ENCODE measurements around the gene GDF9.
"Not testable (repeated sequence)": the region's sequence is repeated elsewhere in the genome, so short reads cannot be mapped to it uniquely, and the experiment has no call there.

GDF9 gene

DNA sequence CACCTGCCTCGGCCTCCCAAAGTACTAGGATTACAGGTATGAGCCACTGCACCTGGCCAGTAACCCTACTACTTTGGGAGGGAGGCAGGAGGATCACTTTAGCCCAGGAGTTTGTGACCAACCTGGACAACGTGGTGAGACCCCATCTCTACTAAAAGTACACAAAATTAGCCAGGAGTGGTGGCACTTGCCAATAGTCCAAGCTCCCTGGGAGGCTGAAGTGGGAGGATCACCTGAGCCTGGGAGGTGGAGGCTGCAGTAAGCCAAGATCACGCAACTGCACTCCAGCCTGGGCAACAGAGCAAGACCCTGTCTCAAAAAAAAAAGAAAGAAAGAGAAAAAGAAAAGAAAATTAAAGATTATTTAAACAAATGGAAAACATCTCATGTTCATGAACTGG, 10.3 kb downstream of the GDF9 start:
- Histone ChIP-seq H3K36me3 (ENCODE audit: control insufficient read depth in 2 of 2, insufficient read depth in 2 of 2, low read length in 2 of 2) (no peaks in the 10 kb centered on the region), H3K4me1 (ENCODE audit: control insufficient read depth in 2 of 2, insufficient read depth in 2 of 2, low read length in 2 of 2) (no peaks in the 10 kb centered on the region), H3K27ac (ENCODE audit: low read depth in 2 of 2, low read length in 2 of 2) (no peak overlapping the region), H3K9me3 (ENCODE audit: control insufficient read depth in 2 of 2, low read length in 2 of 2) (no peaks in the 10 kb centered on the region), H3K4me3 (ENCODE audit: low read length in 2 of 2) (no peak overlapping the region), H3K9ac (ENCODE audit: low read depth in 1 of 2, low read length in 2 of 2) (no peak overlapping the region), H3K27me3 (ENCODE audit: control insufficient read depth in 2 of 2, insufficient read depth in 2 of 2, low read length in 2 of 2) (no peaks in the 10 kb centered on the region)

DNA sequence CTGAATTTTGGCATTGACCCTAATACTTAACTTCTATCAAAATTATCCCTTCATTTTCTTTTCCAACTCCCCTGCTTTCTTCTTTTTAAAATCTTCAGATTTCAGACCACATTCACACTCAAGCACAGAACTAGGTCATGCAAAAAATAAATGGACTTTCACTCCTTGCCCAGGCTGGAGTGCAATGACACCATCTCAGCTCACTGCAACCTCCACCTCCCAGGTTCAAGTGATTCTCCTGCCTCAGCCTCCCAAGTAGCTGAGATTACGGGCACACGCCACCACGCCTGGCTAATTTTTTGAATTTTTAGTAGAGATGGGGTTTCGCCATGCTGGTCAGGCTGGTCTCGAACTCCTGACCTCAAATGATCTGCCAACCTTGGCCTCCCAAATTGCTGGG, 11.3 kb downstream of the GDF9 start:
- H3K27ac ChIP-seq (ENCODE audit: low read depth in 2 of 2, low read length in 2 of 2); H3K36me3 ChIP-seq (ENCODE audit: control insufficient read depth in 2 of 2, insufficient read depth in 2 of 2, low read length in 2 of 2); H3K9ac ChIP-seq (ENCODE audit: low read depth in 1 of 2, low read length in 2 of 2); H3K4me1 ChIP-seq (ENCODE audit: control insufficient read depth in 2 of 2, insufficient read depth in 2 of 2, low read length in 2 of 2); H3K9me3 ChIP-seq (ENCODE audit: control insufficient read depth in 2 of 2, low read length in 2 of 2); H3K27me3 ChIP-seq (ENCODE audit: control insufficient read depth in 2 of 2, insufficient read depth in 2 of 2, low read length in 2 of 2); H3K4me3 ChIP-seq (ENCODE audit: low read length in 2 of 2): not testable (repeated sequence)

DNA sequence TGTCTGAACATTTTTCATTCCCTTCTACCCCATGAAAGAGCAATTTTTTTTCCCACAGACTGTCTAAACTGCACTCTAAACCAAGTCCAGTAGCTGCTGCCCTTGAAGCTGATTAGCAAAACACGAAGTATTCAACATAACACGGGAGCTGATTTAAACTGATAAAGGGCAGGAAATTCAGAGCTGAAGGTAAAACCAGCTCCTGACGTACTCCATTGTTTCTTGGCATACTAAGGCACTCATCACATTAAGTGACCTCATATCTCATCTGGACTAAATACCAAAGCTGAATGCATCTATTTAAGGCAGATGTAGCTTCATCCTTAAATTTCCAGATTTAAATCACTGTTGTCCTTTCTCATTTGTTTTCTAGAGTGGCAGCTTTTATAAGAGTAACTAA, 12.0 kb downstream of the GDF9 start:
- Histone ChIP-seq H3K27ac (ENCODE audit: low read depth in 2 of 2, low read length in 2 of 2) (no peak overlapping the region), H3K9me3 (ENCODE audit: control insufficient read depth in 2 of 2, low read length in 2 of 2) (no peaks in the 10 kb centered on the region), H3K4me1 (ENCODE audit: control insufficient read depth in 2 of 2, insufficient read depth in 2 of 2, low read length in 2 of 2) (no peaks in the 10 kb centered on the region), H3K4me3 (ENCODE audit: low read length in 2 of 2) (no peak overlapping the region), H3K36me3 (ENCODE audit: control insufficient read depth in 2 of 2, insufficient read depth in 2 of 2, low read length in 2 of 2) (no peaks in the 10 kb centered on the region), H3K27me3 (ENCODE audit: control insufficient read depth in 2 of 2, insufficient read depth in 2 of 2, low read length in 2 of 2) (no peaks in the 10 kb centered on the region), H3K9ac (ENCODE audit: low read depth in 1 of 2, low read length in 2 of 2) (no peak overlapping the region)

DNA sequence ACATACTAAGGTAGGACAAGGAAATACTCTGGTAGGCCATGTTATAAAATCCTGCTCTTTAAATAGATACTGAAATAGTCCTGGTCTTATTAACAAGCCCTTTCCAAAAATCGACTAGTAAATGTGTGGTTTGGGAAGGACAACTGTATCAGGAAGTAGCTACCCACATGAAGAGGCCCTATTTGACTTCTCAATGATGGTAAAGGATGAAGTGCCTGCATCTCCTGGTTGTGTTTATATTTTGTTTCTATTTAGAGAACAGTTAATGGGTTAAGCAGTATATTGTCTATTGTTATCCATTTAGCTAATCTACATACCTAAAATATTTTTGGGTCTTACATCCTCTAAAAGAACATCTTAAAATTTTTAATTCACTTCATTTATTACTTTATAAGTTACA, 12.5 kb downstream of the GDF9 start:
- Histone ChIP-seq H3K9me3 (ENCODE audit: control insufficient read depth in 2 of 2, low read length in 2 of 2) (no peaks in the 10 kb centered on the region), H3K4me1 (ENCODE audit: control insufficient read depth in 2 of 2, insufficient read depth in 2 of 2, low read length in 2 of 2) (no peaks in the 10 kb centered on the region), H3K36me3 (ENCODE audit: control insufficient read depth in 2 of 2, insufficient read depth in 2 of 2, low read length in 2 of 2) (no peaks in the 10 kb centered on the region), H3K27ac (ENCODE audit: low read depth in 2 of 2, low read length in 2 of 2) (no peak overlapping the region), H3K9ac (ENCODE audit: low read depth in 1 of 2, low read length in 2 of 2) (no peak overlapping the region), H3K4me3 (ENCODE audit: low read length in 2 of 2) (no peak overlapping the region), H3K27me3 (ENCODE audit: control insufficient read depth in 2 of 2, insufficient read depth in 2 of 2, low read length in 2 of 2) (no peaks in the 10 kb centered on the region)

DNA sequence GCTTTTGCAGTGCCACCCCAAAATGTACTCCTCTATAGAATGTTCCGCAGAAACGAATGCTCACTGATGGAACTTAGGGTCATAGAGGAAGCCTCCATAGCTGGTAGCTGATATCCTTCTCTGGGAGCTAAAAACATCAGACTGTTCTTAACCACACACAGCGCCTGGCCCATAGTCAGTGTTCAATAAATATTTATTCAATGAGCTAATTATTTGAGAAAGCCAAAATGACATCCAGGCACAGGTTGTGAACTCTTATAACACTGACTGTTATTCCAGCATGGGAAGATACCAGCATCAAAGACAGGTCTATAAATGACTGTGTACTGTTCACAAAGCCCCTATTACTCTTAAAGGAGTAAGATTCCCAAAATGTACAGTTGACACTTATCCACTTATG, 12.9 kb downstream of the GDF9 start:
- H3K4me3 ChIP-seq (ENCODE audit: low read length in 2 of 2) = no peak overlapping the region
- no peaks in the 10 kb centered on the region for H3K9me3 ChIP-seq (ENCODE audit: control insufficient read depth in 2 of 2, low read length in 2 of 2)
- no peak overlapping the region for H3K27ac ChIP-seq (ENCODE audit: low read depth in 2 of 2, low read length in 2 of 2)
- H3K4me1 ChIP-seq (ENCODE audit: control insufficient read depth in 2 of 2, insufficient read depth in 2 of 2, low read length in 2 of 2) = no peaks in the 10 kb centered on the region
- H3K9ac ChIP-seq (ENCODE audit: low read depth in 1 of 2, low read length in 2 of 2) = no peak overlapping the region
- H3K36me3 ChIP-seq (ENCODE audit: control insufficient read depth in 2 of 2, insufficient read depth in 2 of 2, low read length in 2 of 2) = no peaks in the 10 kb centered on the region
- no peaks in the 10 kb centered on the region for H3K27me3 ChIP-seq (ENCODE audit: control insufficient read depth in 2 of 2, insufficient read depth in 2 of 2, low read length in 2 of 2)

DNA sequence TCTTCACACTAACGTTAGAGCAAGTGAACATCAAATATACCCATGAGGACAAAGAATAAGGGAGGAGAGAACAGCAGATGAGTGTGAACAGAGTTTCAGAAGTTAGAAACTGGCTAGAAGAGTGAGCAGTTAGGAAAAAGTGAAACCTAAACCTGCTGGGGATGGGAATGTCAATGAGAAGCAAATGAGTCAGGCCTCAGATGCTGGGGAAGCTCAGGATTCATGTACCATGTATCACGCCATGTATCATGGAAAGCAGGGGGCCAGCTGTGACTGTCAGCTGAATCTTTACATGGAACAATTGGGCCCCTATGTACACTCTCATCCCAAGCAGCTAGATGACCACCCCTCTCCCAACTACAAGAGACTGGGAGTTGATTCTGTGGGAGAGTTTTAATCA, 16.2 kb downstream of the GDF9 start:
- H3K9me3 ChIP-seq (ENCODE audit: control insufficient read depth in 2 of 2, low read length in 2 of 2) = no peaks in the 10 kb centered on the region
- H3K9ac ChIP-seq (ENCODE audit: low read depth in 1 of 2, low read length in 2 of 2) = no peak overlapping the region
- no peak overlapping the region for H3K4me3 ChIP-seq (ENCODE audit: low read length in 2 of 2)
- no peaks in the 10 kb centered on the region for H3K36me3 ChIP-seq (ENCODE audit: control insufficient read depth in 2 of 2, insufficient read depth in 2 of 2, low read length in 2 of 2)
- H3K27me3 ChIP-seq (ENCODE audit: control insufficient read depth in 2 of 2, insufficient read depth in 2 of 2, low read length in 2 of 2) = no peaks in the 10 kb centered on the region
- H3K4me1 ChIP-seq (ENCODE audit: control insufficient read depth in 2 of 2, insufficient read depth in 2 of 2, low read length in 2 of 2) = no peaks in the 10 kb centered on the region
- no peak overlapping the region for H3K27ac ChIP-seq (ENCODE audit: low read depth in 2 of 2, low read length in 2 of 2)

DNA sequence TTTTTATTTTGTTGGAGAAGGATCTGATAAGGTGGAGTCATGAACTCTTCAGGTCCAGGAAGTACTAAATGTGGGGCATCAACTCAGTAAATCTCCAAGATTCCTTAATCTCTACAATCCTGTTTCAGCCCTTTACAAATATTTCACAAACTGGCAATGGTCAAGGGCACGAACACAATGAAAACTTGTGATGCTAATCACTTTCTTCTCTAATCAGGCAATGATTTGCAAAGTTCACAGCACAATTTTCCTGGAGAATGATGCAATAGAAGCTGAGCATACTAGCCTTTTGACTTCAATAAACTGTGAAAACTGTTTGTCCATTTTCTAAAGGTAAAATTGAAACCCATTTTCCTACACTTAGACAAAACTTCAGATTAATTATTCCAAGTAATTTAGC, 16.9 kb downstream of the GDF9 start:
- no peaks in the 10 kb centered on the region for H3K36me3 ChIP-seq (ENCODE audit: control insufficient read depth in 2 of 2, insufficient read depth in 2 of 2, low read length in 2 of 2)
- no peak overlapping the region for H3K9ac ChIP-seq (ENCODE audit: low read depth in 1 of 2, low read length in 2 of 2)
- no peaks in the 10 kb centered on the region for H3K4me1 ChIP-seq (ENCODE audit: control insufficient read depth in 2 of 2, insufficient read depth in 2 of 2, low read length in 2 of 2)
- no peaks in the 10 kb centered on the region for H3K27me3 ChIP-seq (ENCODE audit: control insufficient read depth in 2 of 2, insufficient read depth in 2 of 2, low read length in 2 of 2)
- no peaks in the 10 kb centered on the region for H3K9me3 ChIP-seq (ENCODE audit: control insufficient read depth in 2 of 2, low read length in 2 of 2)
- no peak overlapping the region for H3K27ac ChIP-seq (ENCODE audit: low read depth in 2 of 2, low read length in 2 of 2)
- no peak overlapping the region for H3K4me3 ChIP-seq (ENCODE audit: low read length in 2 of 2)

DNA sequence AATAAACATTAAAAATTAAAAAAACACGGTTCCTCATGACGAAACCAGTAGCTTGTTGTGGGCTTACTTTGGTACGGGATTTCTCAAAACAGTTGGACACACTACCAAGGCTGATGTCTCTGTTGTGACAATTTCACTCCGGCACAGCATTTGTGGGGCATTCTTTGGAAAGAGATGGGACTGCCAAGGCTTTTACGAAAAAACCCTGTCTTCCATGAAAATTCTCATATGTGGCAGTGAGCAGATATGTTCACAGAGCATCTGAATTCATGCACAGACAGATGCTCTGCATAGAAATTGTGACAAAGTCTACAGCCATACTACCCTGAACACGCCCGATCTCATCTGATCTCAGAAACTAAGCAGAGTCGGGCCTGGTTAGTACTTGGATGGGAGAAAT, 18.0 kb downstream of the GDF9 start:
- H3K36me3 ChIP-seq (ENCODE audit: control insufficient read depth in 2 of 2, insufficient read depth in 2 of 2, low read length in 2 of 2) = no peaks in the 10 kb centered on the region
- no peaks in the 10 kb centered on the region for H3K4me1 ChIP-seq (ENCODE audit: control insufficient read depth in 2 of 2, insufficient read depth in 2 of 2, low read length in 2 of 2)
- H3K9me3 ChIP-seq (ENCODE audit: control insufficient read depth in 2 of 2, low read length in 2 of 2) = no peaks in the 10 kb centered on the region
- no peak overlapping the region for H3K9ac ChIP-seq (ENCODE audit: low read depth in 1 of 2, low read length in 2 of 2)
- no peak overlapping the region for H3K27ac ChIP-seq (ENCODE audit: low read depth in 2 of 2, low read length in 2 of 2)
- no peaks in the 10 kb centered on the region for H3K27me3 ChIP-seq (ENCODE audit: control insufficient read depth in 2 of 2, insufficient read depth in 2 of 2, low read length in 2 of 2)
- no peak overlapping the region for H3K4me3 ChIP-seq (ENCODE audit: low read length in 2 of 2)

DNA sequence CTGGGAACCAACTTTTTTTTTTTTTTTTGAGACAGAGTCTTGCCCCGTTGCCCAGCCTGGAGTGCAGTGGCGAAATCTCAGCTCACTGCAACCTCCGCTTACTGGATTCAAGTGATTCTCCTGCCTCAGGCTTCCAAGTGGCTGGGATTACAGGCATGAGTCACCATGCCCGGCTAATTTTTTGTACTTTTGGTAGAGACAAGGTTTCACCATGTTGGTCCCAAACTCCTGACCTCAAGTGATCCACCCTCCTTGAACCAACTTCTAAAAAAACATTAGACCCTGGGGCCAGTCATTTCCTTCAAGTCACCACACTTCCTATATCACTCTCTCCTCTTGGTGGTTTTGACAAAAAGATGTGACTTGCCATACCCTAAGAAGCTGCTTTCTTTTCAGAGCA, 25.0 kb downstream of the GDF9 start:
- Histone ChIP-seq H3K36me3 (ENCODE audit: control insufficient read depth in 2 of 2, insufficient read depth in 2 of 2, low read length in 2 of 2) (no peaks in the 10 kb centered on the region), H3K4me1 (ENCODE audit: control insufficient read depth in 2 of 2, insufficient read depth in 2 of 2, low read length in 2 of 2) (peaks cover 39 to 45% of the 10 kb centered on the region in 2 donors), H3K27ac (ENCODE audit: low read depth in 2 of 2, low read length in 2 of 2) (peak overlapping the region; percentile 91 to 93), H3K4me3 (ENCODE audit: low read length in 2 of 2) (no peak overlapping the region), H3K9me3 (ENCODE audit: control insufficient read depth in 2 of 2, low read length in 2 of 2) (no peaks in the 10 kb centered on the region), H3K27me3 (ENCODE audit: control insufficient read depth in 2 of 2, insufficient read depth in 2 of 2, low read length in 2 of 2) (no peaks in the 10 kb centered on the region), H3K9ac (ENCODE audit: low read depth in 1 of 2, low read length in 2 of 2) (no peak overlapping the region)

DNA sequence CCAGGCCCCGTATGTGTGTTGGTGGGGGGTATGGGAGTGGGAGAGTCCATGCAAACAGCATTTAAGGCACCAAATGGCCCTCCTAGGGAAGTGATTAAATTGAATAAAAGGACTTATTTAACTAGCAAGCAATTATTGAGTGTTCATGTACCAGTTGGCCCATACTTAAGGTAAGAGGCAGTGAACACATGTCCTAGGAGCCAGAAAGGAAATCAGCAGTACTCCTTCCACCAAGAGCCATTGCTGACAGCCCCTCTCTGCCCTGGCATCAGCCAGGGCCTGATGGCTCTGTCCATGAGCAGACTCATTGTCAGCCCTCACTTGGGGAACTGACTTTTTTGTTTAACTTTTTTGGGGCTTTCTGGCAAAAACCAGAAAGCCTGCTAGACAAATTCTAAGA, 25.4 kb downstream of the GDF9 start:
- H3K36me3 ChIP-seq (ENCODE audit: control insufficient read depth in 2 of 2, insufficient read depth in 2 of 2, low read length in 2 of 2) = no peaks in the 10 kb centered on the region
- no peaks in the 10 kb centered on the region for H3K27me3 ChIP-seq (ENCODE audit: control insufficient read depth in 2 of 2, insufficient read depth in 2 of 2, low read length in 2 of 2)
- peaks cover 43 to 49% of the 10 kb centered on the region in 2 donors for H3K4me1 ChIP-seq (ENCODE audit: control insufficient read depth in 2 of 2, insufficient read depth in 2 of 2, low read length in 2 of 2)
- no peaks in the 10 kb centered on the region for H3K9me3 ChIP-seq (ENCODE audit: control insufficient read depth in 2 of 2, low read length in 2 of 2)
- H3K9ac ChIP-seq (ENCODE audit: low read depth in 1 of 2, low read length in 2 of 2) = peak overlapping the region in 1 of 2 donors; percentile 35
- H3K4me3 ChIP-seq (ENCODE audit: low read length in 2 of 2) = no peak overlapping the region
- H3K27ac ChIP-seq (ENCODE audit: low read depth in 2 of 2, low read length in 2 of 2) = peak overlapping the region; percentile 91 to 93

DNA sequence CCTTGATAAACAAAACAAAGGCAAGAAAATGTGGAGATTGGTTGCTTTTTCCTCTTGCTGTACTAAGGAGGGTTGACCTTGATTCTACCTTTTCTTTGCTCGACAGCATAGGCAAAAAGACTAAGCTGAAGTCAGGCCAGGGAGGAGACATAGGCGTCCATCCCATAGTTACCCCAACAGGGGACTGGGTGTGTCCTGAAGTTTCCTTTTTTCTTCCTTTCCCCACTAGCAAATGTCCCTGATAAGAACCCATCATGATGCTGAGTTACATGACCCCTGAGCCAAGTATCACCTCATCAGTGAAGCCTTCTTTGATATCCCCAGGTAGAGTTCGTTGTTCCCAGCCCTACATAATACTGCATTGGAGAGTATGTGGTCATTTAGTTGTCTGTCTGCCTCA, 26.0 kb downstream of the GDF9 start:
- H3K9ac ChIP-seq (ENCODE audit: low read depth in 1 of 2, low read length in 2 of 2) = peak overlapping the region in 1 of 2 donors; percentile 35
- peaks cover 46 to 55% of the 10 kb centered on the region in 2 donors for H3K4me1 ChIP-seq (ENCODE audit: control insufficient read depth in 2 of 2, insufficient read depth in 2 of 2, low read length in 2 of 2)
- peak overlapping the region; percentile 91 to 93 for H3K27ac ChIP-seq (ENCODE audit: low read depth in 2 of 2, low read length in 2 of 2)
- H3K36me3 ChIP-seq (ENCODE audit: control insufficient read depth in 2 of 2, insufficient read depth in 2 of 2, low read length in 2 of 2) = no peaks in the 10 kb centered on the region
- H3K27me3 ChIP-seq (ENCODE audit: control insufficient read depth in 2 of 2, insufficient read depth in 2 of 2, low read length in 2 of 2) = no peaks in the 10 kb centered on the region
- peak overlapping the region in 1 of 2 donors; percentile 44 for H3K4me3 ChIP-seq (ENCODE audit: low read length in 2 of 2)
- no peaks in the 10 kb centered on the region for H3K9me3 ChIP-seq (ENCODE audit: control insufficient read depth in 2 of 2, low read length in 2 of 2)

Measured in mucosa of rectum (tissue), 2 donors.